Measurements from ENCODE around the gene CNTN4.

Gene CNTN4

GRCh38 chr3:2441558-2441957 lies 342.9 kb downstream of the CNTN4 start:
- DNase-seq, result no peak

DNA sequence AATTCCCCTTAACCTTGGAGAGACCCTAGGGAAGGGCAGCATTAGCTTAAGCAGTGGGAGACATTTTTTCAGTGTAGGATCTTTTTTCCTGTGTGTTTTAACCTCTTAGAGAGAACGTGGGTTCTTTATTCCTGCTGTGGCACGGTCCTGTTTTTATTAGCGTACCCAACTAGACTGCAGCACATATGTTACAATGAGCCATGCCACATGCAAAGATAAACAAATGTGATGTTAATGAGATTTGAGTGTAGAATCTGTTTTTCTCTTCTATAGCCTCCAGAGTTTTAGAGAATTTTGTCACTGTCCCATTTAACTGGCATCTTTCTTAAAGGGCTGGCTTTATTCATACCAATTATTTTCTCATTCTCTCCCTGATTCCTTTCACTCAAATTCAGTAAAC lies 347.5 kb downstream of the CNTN4 start:
- no peak for DNase-seq

GRCh38 chr3:2452249-2452648 lies 353.6 kb downstream of the CNTN4 start:
- DNase-seq, result no peak

DNA sequence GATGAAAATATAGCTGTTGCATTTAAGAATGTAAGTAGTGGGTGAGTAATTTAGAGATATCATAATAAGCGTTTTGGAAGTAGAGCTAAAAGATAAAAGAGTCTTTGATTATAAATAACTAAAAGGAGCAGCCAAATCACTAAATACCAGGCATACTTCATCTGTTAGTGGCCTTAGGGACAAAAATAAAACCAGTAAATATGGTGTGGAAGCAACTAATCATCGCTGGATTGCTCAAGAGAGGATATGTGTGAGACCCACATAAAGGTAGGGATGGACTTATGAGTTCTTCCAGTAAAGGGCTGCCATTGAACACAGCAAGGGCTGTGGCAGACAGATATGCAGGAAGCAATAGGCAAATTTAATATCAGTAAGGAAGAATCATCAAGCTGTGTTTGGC lies 356.2 kb downstream of the CNTN4 start:
- no peak for DNase-seq

- no peak for DNase-seq
Measured at GRCh38 chr3:2456788-2457187, 358.1 kb downstream of the CNTN4 start.

DNA sequence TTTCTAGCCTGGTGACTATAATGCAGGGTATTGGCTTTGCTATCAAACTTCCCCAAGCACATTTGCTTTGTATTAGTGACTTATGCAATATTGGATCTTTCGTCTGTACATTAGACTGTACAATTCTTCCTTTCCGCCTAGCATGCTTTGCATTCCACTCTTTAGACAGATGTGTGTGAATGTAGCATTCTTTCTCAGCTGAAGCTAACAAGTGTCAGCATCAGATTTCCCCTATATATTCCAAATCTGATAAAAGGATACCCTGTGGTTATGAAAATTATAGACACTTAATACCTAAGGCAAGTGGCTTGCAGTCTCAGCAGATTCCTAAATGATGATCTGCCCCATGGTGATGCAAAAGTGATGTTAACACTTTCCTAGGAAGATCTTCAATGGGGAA lies 360.1 kb downstream of the CNTN4 start:
- DNase-seq, result no peak

DNA sequence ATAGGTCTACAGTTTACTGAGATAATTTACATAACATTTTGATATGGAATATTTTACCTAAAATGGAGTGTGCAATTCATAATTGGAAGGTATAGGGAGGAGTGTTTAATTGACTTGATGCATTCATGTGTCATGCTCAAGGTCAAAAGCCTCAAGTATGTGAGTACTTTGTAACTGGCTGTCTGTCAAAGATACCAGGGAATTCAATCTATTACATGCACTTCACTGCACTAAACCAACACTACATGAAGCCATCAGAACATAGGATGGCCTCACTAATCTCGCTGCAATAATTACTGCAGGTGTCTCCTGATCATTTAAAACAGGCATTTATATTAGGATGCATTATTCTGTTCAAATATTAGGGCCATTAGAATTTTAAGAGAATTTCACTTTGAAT lies 367.2 kb downstream of the CNTN4 start:
- DNase-seq, result no peak

DNA sequence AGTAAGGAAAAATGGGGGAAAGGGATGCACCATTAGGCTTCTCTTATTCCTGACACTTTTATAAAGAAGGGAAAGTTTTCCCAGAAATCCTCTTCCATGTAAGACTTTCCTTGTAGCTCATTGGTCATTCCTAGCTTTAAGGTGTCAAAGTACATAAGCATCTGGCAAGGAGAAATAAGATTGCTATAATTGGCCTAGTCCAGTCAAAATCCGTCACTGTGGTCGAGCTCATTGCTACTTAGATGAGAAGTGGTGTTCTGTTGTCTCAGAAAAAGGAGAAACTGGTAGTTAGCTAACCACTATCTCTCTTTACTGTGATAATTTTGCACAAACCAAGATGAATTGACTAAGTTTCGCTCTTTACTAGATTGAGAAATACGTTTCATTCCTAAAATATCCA lies 370.1 kb downstream of the CNTN4 start:
- DNase-seq, result no peak

DNA sequence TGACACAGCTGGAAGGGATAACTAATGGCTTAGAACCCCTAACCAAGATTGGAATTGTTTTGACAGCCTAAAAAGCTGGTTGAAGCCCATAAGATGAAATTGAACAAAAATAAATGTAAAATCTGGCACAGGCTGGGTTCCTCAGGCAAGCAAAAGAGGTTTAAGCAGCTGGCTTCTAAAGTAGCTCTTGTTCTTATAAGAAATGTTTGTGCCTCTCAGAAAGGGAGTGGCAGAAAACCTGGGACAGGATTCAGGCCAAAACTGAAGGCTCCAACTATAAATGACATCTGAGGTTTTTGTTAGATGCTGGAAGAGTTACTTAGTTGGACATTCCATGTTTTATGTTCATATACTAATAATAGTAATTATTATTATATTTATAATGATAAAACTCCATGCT lies 378.3 kb downstream of the CNTN4 start:
- DNase-seq, result no peak

DNA sequence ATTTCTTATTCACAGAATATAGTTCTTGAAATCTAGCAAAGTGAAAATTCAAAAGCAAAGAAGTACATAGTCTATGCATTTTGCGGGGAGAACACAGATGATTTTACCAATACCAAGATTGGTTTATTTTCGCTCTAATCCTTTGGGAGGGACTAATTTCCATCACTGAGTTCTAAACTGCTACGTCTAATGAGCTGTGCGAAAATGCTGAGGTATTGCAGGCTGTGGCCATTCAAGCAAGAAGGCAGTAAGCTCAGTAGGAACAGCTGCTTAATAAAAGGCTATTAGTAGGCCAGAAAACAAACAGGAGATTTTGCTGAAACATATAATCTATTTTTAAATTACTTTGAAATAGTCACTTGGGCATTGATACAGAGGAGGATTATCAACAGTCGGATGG lies 379.0 kb downstream of the CNTN4 start:
- no peak for DNase-seq

DNA sequence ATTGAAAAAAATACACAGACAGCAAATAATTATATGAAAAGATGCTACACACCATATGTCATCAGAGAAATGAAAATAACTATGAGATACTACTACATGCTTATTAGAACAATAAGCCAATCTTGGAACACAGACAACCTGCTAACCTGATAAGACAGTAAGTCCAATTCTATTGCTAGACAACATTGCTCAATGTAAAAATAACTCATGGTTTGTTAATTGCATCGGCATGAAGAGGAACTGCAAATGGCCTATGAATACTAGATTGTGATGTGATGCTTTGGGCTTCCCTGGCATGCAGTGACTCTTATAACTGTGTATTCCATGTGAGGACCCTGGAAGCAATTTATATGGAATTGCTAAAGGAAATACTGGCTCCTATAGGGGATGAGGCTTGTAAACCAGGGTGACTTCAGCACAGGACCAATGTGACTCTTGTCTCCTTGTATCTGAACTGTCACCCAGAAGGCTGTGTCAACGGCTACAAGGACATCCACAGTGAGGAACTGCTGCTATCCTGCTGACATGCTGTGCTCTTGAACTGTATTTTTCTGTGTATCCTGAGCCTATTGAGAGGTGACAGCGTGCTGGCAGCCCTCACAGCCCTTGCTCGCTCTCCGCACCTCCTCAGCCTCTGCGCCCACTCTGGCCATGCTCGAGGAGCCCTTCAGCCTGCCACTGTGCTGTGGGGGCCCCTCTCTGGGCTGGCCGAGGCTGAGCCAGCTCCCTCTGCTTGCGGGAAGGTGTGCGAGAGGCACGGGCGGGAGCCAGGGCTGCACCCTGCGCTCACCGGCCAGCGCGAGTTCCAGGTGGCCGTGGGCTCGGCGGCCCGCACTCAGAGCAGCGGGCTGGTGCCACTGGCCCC lies 385.7 kb downstream of the CNTN4 start:
- no peak for DNase-seq

GRCh38 chr3:2485027-2485375 lies 386.3 kb downstream of the CNTN4 start:
- no peak for DNase-seq

- no peak for DNase-seq
Measured at GRCh38 chr3:2495746-2496145, 397.1 kb downstream of the CNTN4 start.

DNA sequence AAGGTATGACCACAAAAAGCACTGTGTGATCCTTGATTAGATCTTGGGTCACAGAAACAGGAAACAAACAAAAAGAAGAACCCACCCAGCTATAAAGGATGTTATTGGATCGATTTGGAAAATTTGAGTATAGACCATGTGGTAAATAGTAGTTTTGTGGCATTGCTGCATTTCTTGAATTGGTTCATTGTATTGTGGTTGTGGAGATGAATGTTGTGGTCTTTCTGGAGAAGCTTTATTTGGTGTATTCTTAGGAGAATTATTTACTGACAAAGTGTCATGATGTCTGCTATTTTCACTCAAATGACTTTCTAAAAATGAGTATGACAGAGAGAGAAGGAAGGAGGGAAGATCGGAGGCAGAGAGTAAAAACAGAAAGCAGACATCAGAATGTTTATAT lies 406.2 kb downstream of the CNTN4 start:
- no peak for DNase-seq

GRCh38 chr3:2506776-2507175 lies 408.1 kb downstream of the CNTN4 start:
- no peak for DNase-seq

- no peak for DNase-seq
Measured at GRCh38 chr3:2510591-2511145, 412.0 kb downstream of the CNTN4 start.

DNA sequence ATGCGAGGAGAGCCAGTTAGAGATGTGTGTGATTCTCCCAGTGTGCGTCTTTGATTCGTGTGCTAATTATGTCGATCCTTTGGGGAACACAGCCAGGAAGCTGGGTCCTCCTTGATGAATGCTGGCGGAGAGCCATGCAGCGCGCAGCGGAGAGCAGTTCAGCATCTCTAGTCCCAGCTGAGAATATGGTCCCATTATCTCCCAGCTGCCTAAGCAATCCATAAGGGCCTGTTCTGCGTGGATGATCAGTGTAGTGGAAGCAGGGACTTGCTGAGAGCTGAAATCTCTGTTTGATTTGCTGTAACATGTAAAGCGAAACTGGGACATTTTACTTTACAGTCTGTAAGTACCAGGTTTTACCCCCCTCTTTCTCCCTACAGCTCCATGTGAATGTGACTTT lies 412.7 kb downstream of the CNTN4 start:
- no peak for DNase-seq

DNA sequence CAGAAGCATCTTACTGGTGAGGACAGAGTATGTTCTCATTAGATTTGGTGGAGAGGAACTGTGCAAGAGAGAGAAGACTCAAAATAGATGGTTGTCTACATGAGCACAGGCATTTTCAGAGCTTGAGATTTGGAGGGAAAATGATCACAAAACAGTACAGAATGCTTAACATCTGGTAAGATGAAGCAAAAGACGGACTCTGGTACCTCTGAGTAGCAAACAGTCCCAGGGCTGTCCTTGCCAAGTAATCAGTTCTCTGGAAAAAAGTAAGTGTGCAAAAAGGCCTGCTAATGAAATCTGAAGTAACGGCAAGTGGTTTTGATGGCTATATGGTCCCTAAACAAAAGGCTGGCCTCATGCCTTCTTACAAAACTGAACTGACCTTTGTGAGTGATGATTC lies 414.2 kb downstream of the CNTN4 start:
- DNase-seq, result no peak

DNA sequence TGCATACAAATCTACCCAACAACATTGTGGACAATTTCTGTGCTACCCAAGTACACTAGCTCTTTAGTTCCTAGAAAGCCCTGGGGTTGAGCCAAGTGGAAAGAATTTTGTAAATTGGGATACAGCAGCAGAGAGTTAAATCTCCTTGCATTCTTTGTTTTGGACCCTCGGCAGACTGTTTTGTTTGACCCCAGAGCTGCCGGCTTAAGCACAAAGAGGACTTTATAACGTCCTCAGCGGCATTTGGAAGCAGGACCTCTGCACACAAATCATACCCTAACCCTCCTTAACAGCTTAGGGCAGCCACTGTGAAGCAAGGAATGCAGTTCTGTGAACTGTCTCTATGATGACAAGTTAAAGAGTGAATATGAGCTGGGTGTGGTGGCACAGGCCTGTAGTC lies 415.3 kb downstream of the CNTN4 start:
- DNase-seq, result no peak

DNA sequence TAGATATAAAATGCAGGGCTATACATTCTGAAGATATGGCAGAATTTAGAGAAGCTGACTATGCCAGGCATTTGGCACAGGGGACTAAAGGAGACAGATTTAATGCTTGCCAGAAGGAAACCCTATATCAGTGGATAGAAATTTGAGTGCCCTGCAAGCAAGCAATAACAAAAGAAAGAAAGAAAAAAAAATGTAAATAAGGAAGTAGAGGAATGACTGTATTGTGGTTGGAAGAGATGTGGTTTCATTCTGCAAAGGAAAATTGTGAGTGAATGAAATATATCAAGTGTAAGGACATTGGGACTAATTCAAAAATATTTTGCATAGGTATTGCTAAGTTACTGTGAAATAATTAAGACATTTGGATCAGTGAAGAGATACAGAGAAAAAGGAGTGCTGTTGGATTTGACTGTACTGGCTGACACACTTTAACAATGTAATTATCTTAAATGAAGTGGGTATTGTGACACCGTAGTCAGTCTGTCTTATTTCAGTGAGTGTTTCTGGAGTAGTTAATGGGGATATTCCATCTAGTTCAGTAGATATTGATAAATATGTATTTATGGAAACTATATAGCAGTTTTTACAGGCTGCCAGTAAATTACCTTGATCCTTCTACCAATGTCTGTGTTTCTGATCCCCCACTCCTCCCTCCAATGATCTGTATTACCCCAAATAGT lies 418.2 kb downstream of the CNTN4 start:
- DNase-seq, result no peak

- DNase-seq, result no peak
Measured at GRCh38 chr3:2517500-2518172, 419.0 kb downstream of the CNTN4 start.

- DNase-seq, result no peak
Measured at GRCh38 chr3:2523281-2523836, 424.7 kb downstream of the CNTN4 start.

GRCh38 chr3:2525968-2526367 lies 427.3 kb downstream of the CNTN4 start:
- DNase-seq, result no peak

GRCh38 chr3:2526926-2527325 lies 428.3 kb downstream of the CNTN4 start:
- DNase-seq, result no peak
